ENCODE measurements around the gene RPL18. TPM values are rescaled to one million over a fixed set of nuclear protein-coding genes. Genes with fewer than 3 reads are reported as not detected.

The RPL18 gene
- total and polyA plus RNA-seq, 12 donors: 493 to 2,257 (median 564) TPM

DNA sequence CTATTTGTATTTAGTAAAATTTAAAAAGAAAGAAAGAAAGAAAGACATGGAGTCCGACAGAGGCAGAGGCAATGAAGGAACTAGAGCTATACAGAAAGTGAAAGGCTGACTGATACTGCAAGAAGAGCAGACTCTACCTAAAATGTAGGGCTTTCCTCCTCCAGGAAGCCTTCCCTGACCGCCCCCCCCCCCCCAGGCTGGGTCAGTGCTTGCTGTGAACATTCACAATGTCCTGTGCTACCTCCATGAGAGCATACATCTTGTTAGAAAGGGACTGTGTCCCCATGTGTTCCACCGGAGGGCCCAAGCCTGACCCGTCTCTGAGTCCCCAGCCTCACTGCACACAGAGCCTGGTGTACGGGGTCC, 32.7 kb upstream of the RPL18 start:
- Histone ChIP-seq H3K9me3 (peaks cover 0 to 4% (median 0%) of the 10 kb centered on the region in 11 donors), H3K27me3 (no peaks in the 10 kb centered on the region), H3K27ac (no peak overlapping the region), H3K36me3 (no peaks in the 10 kb centered on the region), H3K4me3 (no peak overlapping the region), H3K4me1 (peaks cover 0 to 12% (median 0%) of the 10 kb centered on the region in 9 donors)
- 74 to 90% methylated on average over 5 of the region's 5 CpGs for WGBS, 2 donors
- no peak for DNase-seq
- TF ChIP-seq CTCF (IDR thresholded peaks at IDR 0.05): no peak
- no peak for ATAC-seq
- intact Hi-C loops (cut with DNase I): no loop called here

DNA sequence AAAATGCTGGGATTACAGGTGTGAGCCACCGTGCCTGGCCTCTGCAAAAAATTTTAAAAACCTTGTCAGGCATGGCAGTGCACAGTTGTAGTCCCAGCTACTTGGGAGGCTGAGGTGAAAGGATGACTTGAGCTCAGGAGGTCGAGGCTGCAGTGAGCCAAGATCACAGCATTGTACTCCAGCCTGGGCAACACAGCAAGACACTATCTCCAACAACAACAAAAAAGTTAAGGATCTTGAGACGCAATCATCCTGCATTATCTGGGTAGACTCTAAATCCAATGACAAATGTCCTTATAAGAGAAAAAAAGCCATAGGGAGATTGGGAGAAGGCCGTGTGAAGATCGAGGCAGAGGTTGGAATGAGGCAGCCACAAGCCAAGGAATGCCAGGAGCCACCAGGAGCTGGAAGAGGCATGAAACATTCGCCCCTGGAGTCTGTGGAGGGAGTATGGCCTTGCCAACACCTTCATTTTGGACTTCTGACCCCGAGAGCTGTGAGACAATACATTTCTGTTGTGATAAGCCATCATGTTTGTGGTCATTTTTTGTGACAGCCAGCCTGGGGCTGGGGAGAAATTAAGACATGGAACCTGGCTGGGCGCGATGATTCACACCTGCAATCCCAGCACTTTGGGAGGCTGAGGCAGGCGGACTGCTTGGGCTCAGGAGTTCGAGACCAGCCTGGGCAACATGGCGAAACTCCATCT, 32.1 kb upstream of the RPL18 start:
- H3K27ac ChIP-seq: no peak overlapping the region
- no peak overlapping the region for H3K4me3 ChIP-seq
- TF ChIP-seq CTCF (IDR thresholded peaks at IDR 0.05): no peak
- WGBS, 2 donors: 91 to 93% methylated on average over 12 of the region's 12 CpGs
- no peaks in the 10 kb centered on the region for H3K36me3 ChIP-seq
- intact Hi-C loops (cut with DNase I): no loop called here
- peaks cover 0 to 4% (median 0%) of the 10 kb centered on the region in 11 donors for H3K9me3 ChIP-seq
- no peak for ATAC-seq
- DNase-seq: no peak
- H3K4me1 ChIP-seq: peaks cover 0 to 15% (median 0%) of the 10 kb centered on the region in 9 donors
- H3K27me3 ChIP-seq: no peaks in the 10 kb centered on the region

- TF ChIP-seq CTCF (IDR thresholded peaks at IDR 0.05): no peak
- peaks cover 0 to 4% (median 0%) of the 10 kb centered on the region in 11 donors for H3K9me3 ChIP-seq
- H3K4me1 ChIP-seq: peaks cover 0 to 30% (median 16%) of the 10 kb centered on the region in 9 donors
- no peak for DNase-seq
- no peak overlapping the region for H3K27ac ChIP-seq
- no peak overlapping the region for H3K4me3 ChIP-seq
- WGBS, 2 donors: 53 to 67% methylated on average over 2 of the region's 2 CpGs
- no peaks in the 10 kb centered on the region for H3K27me3 ChIP-seq
- ATAC-seq: no peak
- no peaks in the 10 kb centered on the region for H3K36me3 ChIP-seq
- intact Hi-C loops (cut with DNase I): loop anchor here in 8 of 10 donors (5.0 to 10.0 kb wide), 10 partner anchors 87 to 317 kb away; partner anchors contain the start of genes HSD17B14 (in 5 of the 8), FTL (in 2 of the 8), BAX (in 1 of the 8) and RASIP1 (in 1 of the 8)
These were observed 29.2 kb upstream of the RPL18 start for GRCh38 chr19:48648134-48648533.

DNA sequence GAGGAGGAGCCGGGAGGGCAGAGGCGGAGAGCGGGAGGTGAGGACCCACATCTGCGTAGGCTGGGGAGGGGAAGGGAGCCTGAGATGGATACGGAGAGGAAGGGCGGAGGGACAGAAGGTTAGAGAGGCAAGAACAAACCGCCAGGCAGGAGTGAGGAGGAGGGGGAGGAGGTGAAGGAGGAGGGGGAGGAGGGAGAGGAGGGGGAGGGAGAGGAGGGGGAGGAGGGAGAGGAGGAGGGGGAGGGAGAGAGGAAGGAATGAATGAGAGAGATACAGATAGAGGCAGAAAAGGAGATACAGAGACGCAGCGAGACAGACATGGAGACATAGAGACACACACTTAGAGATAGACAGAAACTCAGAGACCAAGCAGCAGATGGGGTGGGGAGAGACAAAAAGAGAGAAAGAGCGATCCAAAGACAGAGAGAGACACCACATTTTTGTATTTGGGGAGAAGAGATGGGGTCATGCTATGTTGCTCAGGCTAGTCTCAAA, 27.8 kb upstream of the RPL18 start:
- intact Hi-C loops (cut with DNase I): loop anchor here in 8 of 10 donors (2.0 to 10.0 kb wide), 11 partner anchors 28 to 318 kb away; partner anchors contain the start of genes HSD17B14 (in 5 of the 8), FTL (in 2 of the 8), BAX (in 1 of the 8) and RASIP1 (in 1 of the 8)
- peak overlapping the region in 8 of 10 donors; percentile 72 to 88 (median 80) for H3K27ac ChIP-seq
- no peak for ATAC-seq
- peak overlapping the region; percentile 33 to 65 (median 58) for H3K4me3 ChIP-seq
- DNase-seq: no peak
- WGBS, 2 donors: 13 to 35% methylated on average over 3 to 8 of the region's 10 CpGs
- no peak for TF ChIP-seq CTCF (IDR thresholded peaks at IDR 0.05)
- no peaks in the 10 kb centered on the region for H3K36me3 ChIP-seq
- H3K9me3 ChIP-seq: peaks cover 0 to 4% (median 0%) of the 10 kb centered on the region in 11 donors
- H3K27me3 ChIP-seq: no peaks in the 10 kb centered on the region
- peaks cover 0 to 26% (median 16%) of the 10 kb centered on the region in 9 donors for H3K4me1 ChIP-seq
